Sigmoid colon (tissue), 7 donors: ENCODE measurements around the gene USP49. TPM values are rescaled to one million over a fixed set of nuclear protein-coding genes. Genes with fewer than 3 reads are reported as not detected.

Experiments used
- DNase-seq: peaks from one replicate; pipeline ENCODE4 v3.0.0-alpha.2; 2019
- H3K27ac ChIP-seq, 4 donors: fragments of 200-600 bp; sonication (generic); one replicate each; pipeline ENCODE4 v1.5.1; 2016 to 2019; ENCODE audit warnings: mild to moderate bottlenecking in 1 of 4
- H3K27me3 ChIP-seq, 3 donors: fragments of 200-600 bp; sonication (generic); one replicate each; pipeline ENCODE4 v1.5.1; 2019; ENCODE audit warnings: mild to moderate bottlenecking in 1 of 3
- H3K36me3 ChIP-seq, 4 donors: fragments of 200-600 bp; sonication (generic); one replicate each; pipeline ENCODE4 v1.5.1; 2016 to 2019
- H3K4me1 ChIP-seq, 4 donors: fragments of 200-600 bp; sonication (generic); one replicate each; pipeline ENCODE4 v1.5.1; 2017 to 2019
- H3K4me3 ChIP-seq, 4 donors: fragments of 200-600 bp; sonication (generic); one replicate each; pipeline ENCODE4 v1.5.1; 2017 to 2019; ENCODE audit warnings: mild to moderate bottlenecking in 2 of 4, moderate library complexity in 1 of 4
- H3K9me3 ChIP-seq, 4 donors: fragments of 200-600 bp in 3 of 4; sonication (generic) in 3 of 4; one replicate each; pipeline versions ENCODE4 v1.5.1 to v1.6.1; 2013 to 2019
- EP300 ChIP-seq, 4 donors: sonication (generic); formaldehyde crosslinking; IDR thresholded peaks; one replicate each; pipeline ENCODE4 v1.6.1; 2017; ENCODE audit warnings: antibody characterized with exemption in 4 of 4
- POLR2A ChIP-seq, 2 donors: fragments of 450-650 bp; IDR thresholded peaks; one replicate each; pipeline ENCODE4 v1.6.1; 2016; ENCODE audit warnings: antibody characterized with exemption in 2 of 2, mild to moderate bottlenecking in 2 of 2, moderate library complexity in 2 of 2
- POLR2AphosphoS5 ChIP-seq, 4 donors: sonication (generic); formaldehyde crosslinking; IDR thresholded peaks; one replicate each; pipeline ENCODE4 v1.6.1; 2017; ENCODE audit warnings: antibody characterized with exemption in 4 of 4
- WGBS, 2 donors: extraction: QIAGEN DNeasy Blood & Tissue Kit; methylation state at CpG; one replicate each; pipeline ENCODE4 v1.1.7; 2013; 5-methylcytosine and 5-hydroxymethylcytosine counted together
- intact Hi-C: fragments of 100-400 bp; cut with DNase I; formaldehyde crosslinking; loops from one replicate; pipeline ENCODE4 v1.15.1; 2023
- polyA plus RNA-seq, 3 donors: library from polyadenylated mRNA; stranded (reverse); fragments of 200-250 nt; gene quantifications; one replicate each; pipeline ENCODE4 v1.2.3, GENCODE V29; 2013
- total RNA-seq, 4 donors: library from RNA; depleted of rRNA; stranded (reverse); fragments of >200 nt; gene quantifications; one replicate each; pipeline ENCODE4 v1.1.0, GENCODE V29; 2016
- TF ChIP-seq, protein P1 (sequence below), 4 experiments: fragments of 450-650 bp in 3 of 4; fragments of 200-600 bp in 1 of 4; IDR thresholded peaks; one replicate each; pipeline ENCODE4 v1.5.1; 2016 to 2019; ENCODE audit warnings: antibody characterized with exemption in 4 of 4, mild to moderate bottlenecking in 3 of 4, moderate library complexity in 2 of 4
- donor health status: healthy with polysubstance abuse.
- donor health status: Bipolar disorder and iron deficiency.
- donor health status: healthy.

The USP49 gene
- total and polyA plus RNA-seq, 7 donors: 0.23 to 10.0 (median 2.1) TPM

DNA sequence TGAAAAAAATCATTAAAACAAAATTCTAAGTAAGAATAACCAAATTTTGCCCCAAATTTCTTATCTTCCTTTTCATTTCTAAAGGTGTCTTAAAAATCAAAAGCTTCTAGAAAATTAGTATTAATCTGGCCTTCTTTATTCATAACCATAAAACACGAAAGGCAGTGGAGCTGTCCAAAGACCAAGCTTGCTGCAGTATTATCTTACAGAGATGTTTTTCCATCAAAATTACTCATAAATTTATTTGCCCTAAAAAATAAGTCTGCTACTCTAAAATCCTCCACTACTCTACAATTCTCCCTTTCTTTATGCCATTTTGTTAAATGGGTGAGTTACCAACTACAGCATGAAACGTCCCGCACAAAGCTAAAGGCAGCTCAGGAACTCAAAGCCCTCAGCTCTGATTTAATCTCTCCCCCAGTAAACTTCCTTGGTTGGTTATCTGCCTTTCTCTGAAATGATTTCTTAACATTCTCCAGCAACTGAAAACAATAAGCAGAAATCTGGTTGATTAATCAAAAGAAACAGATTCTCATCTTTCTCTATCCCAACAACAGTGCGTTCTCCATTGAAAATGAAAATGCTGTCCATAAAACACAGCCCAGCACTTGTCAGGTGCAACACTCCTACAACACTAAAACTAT is 2.1 kb downstream of the USP49 start:
- intact Hi-C loops: loop anchor here (10.0 kb wide), 2 partner anchors 108 to 322 kb away; partner anchors contain the start of genes MRPS10, PRICKLE4 and TOMM6
- no peak for DNase-seq
- Histone ChIP-seq H3K27me3 (no peaks in the 10 kb centered on the region), H3K4me3 (no peak overlapping the region), H3K36me3 (no peaks in the 10 kb centered on the region), H3K27ac (no peak overlapping the region), H3K9me3 (no peaks in the 10 kb centered on the region), H3K4me1 (peaks cover 0 to 20% (median 12%) of the 10 kb centered on the region in 4 donors)
- TF ChIP-seq POLR2A (IDR thresholded peaks at IDR 0.05): no peak
- 76 to 79% methylated on average over 4 of the region's 4 CpGs for WGBS, 2 donors

DNA sequence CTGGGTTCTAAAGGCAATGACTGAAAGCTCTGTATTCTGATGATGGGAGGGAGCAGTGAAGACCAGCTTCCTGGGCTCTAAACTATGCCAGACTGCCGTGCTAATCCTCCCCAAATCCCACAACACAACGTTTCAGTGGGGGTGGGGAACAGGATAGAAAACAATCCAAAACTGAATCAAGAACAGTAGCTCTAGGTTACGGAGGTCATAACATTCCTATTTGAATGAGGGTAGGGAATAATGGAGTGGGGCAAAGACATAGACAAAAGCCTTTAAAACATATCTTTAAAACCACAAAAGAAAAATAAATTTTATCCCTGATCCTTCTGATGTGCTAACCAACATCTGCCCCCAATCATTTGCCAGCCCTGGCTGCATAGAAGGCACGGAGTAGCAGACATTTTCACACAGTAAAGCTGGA is 7.8 kb downstream of the USP49 start:
- Histone ChIP-seq H3K27me3 (no peaks in the 10 kb centered on the region), H3K4me3 (no peak overlapping the region), H3K36me3 (no peaks in the 10 kb centered on the region), H3K4me1 (no peaks in the 10 kb centered on the region), H3K9me3 (no peaks in the 10 kb centered on the region), H3K27ac (no peak overlapping the region)
- DNase-seq: no peak
- intact Hi-C loops: no loop called here
- 69 to 72% methylated on average over 4 of the region's 4 CpGs for WGBS, 2 donors
- no peak for TF ChIP-seq POLR2AphosphoS5 (IDR thresholded peaks at IDR 0.05)
- TF ChIP-seq, protein P1, sequence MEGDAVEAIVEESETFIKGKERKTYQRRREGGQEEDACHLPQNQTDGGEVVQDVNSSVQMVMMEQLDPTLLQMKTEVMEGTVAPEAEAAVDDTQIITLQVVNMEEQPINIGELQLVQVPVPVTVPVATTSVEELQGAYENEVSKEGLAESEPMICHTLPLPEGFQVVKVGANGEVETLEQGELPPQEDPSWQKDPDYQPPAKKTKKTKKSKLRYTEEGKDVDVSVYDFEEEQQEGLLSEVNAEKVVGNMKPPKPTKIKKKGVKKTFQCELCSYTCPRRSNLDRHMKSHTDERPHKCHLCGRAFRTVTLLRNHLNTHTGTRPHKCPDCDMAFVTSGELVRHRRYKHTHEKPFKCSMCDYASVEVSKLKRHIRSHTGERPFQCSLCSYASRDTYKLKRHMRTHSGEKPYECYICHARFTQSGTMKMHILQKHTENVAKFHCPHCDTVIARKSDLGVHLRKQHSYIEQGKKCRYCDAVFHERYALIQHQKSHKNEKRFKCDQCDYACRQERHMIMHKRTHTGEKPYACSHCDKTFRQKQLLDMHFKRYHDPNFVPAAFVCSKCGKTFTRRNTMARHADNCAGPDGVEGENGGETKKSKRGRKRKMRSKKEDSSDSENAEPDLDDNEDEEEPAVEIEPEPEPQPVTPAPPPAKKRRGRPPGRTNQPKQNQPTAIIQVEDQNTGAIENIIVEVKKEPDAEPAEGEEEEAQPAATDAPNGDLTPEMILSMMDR (IDR thresholded peaks at IDR 0.05): no peak
- TF ChIP-seq POLR2A (IDR thresholded peaks at IDR 0.05): no peak
- no peak for TF ChIP-seq EP300 (IDR thresholded peaks at IDR 0.05)

DNA sequence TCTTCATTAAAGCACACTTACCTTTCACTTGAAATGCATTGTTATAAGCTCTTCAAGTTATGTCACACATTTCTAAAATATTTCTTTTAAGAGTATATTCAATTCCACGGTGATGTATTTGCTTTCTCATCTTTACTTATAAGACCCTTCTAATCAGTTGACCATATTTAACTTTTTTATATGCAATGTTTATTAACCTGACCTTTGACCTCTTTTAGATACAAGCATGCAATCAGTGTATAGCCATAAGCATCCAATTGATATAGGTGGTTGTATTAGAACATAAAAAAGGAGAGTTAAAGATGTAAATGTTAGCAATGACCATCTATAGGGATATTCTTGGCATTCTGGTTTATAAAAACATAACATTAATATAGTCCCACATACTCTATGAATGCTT is 9.2 kb downstream of the USP49 start:
- intact Hi-C loops: no loop called here
- Histone ChIP-seq H3K27ac (no peak overlapping the region), H3K27me3 (no peaks in the 10 kb centered on the region), H3K9me3 (no peaks in the 10 kb centered on the region), H3K4me1 (no peaks in the 10 kb centered on the region), H3K36me3 (no peaks in the 10 kb centered on the region), H3K4me3 (no peak overlapping the region)
- DNase-seq: no peak
- TF ChIP-seq POLR2AphosphoS5 (IDR thresholded peaks at IDR 0.05) (no peak), POLR2A (IDR thresholded peaks at IDR 0.05) (no peak), EP300 (IDR thresholded peaks at IDR 0.05) (no peak)
- TF ChIP-seq, protein P1 (IDR thresholded peaks at IDR 0.05): no peak
- WGBS, 2 donors: 91 to 94% methylated on average over 1 of the region's 1 CpG

DNA sequence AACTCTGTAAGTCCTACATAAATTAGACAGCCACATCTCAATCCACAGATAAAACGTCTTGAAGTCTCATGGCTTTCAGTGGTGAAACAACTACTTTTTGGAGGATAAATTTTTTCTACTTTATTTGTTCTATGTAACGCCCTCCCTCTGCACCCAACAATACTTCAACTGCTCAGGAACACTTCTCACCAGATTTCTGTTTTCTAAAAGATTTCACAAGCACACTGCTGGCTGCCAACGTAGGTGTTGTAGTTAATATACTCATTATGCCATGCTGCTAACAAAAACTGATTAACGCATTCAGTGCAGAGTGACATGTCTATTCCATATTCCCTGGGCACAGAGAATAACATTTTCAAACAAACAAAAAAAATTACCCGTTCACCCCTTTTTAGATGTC is 10.2 kb downstream of the USP49 start:
- Histone ChIP-seq H3K9me3 (no peaks in the 10 kb centered on the region), H3K4me3 (no peak overlapping the region), H3K4me1 (no peaks in the 10 kb centered on the region), H3K27me3 (no peaks in the 10 kb centered on the region), H3K36me3 (no peaks in the 10 kb centered on the region), H3K27ac (no peak overlapping the region)
- intact Hi-C loops: no loop called here
- TF ChIP-seq POLR2A (IDR thresholded peaks at IDR 0.05) (no peak), POLR2AphosphoS5 (IDR thresholded peaks at IDR 0.05) (no peak), EP300 (IDR thresholded peaks at IDR 0.05) (no peak)
- TF ChIP-seq, protein P1 (IDR thresholded peaks at IDR 0.05): no peak
- DNase-seq: no peak
- WGBS, 2 donors: 88 to 90% methylated on average over 5 of the region's 5 CpGs

DNA sequence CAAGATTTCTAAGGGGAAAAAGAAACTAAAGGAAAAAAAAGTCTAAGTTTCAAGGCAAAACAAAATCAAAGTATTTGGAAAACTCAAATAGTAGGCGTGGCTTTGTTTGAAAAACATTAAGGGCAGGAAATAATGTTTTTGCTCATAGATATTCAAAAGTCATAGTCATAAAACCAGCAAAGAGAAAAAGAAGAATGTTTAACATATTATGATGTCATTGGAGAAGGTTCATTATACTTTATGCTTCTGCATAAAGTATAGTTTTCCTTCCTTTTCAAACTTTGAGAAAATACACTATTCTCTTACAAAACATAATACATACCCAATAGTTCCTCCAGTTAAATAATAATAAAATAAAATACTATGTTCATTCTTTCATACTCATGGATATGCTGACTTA is 13.7 kb downstream of the USP49 start:
- TF ChIP-seq, protein P1 (IDR thresholded peaks at IDR 0.05): no peak
- TF ChIP-seq EP300 (IDR thresholded peaks at IDR 0.05) (no peak), POLR2AphosphoS5 (IDR thresholded peaks at IDR 0.05) (no peak), POLR2A (IDR thresholded peaks at IDR 0.05) (no peak)
- H3K4me1 ChIP-seq: no peaks in the 10 kb centered on the region
- no peak overlapping the region for H3K27ac ChIP-seq
- H3K4me3 ChIP-seq: no peak overlapping the region
- intact Hi-C loops: no loop called here
- no peak for DNase-seq
- H3K27me3 ChIP-seq: no peaks in the 10 kb centered on the region
- H3K9me3 ChIP-seq: no peaks in the 10 kb centered on the region
- no peaks in the 10 kb centered on the region for H3K36me3 ChIP-seq
- whole genome bisulfite sequencing, 2 donors: 84 to 87% methylated on average over 1 of the region's 1 CpG
